HG02884 (cell line): ENCODE measurements around the gene SCAPER.
"Not testable (repeated sequence)": the region's sequence is repeated elsewhere in the genome, so short reads cannot be mapped to it uniquely, and the experiment has no call there.

Source experiments
- ATAC-seq: cut with Tn5 transposase; IDR thresholded peaks from one replicate; pipeline ENCODE4 v1.9.1; 2021; ENCODE audit warnings: mild to moderate bottlenecking, moderate library complexity; ENCODE audit not compliant: unreplicated experiment

Gene SCAPER

DNA sequence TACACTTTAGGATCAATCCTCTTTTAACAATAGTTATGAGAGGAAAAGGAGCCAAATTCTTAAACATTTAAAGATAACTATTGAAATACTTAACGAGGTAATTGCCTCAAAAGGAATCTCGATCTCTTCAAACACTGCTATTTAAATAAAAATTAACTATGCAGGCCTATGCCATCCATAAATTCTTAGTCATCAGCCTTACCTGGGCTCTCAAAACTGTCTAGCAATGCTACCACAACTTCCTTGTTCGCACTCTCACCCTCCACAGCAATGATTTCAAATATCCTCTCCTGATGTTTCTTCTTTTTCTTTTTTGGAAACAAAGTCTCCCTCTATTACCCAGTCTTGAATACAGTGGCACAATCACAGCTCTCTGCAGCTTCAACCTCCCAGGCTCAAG is 606.2 kb downstream of the SCAPER start:
- no peak for ATAC-seq

DNA sequence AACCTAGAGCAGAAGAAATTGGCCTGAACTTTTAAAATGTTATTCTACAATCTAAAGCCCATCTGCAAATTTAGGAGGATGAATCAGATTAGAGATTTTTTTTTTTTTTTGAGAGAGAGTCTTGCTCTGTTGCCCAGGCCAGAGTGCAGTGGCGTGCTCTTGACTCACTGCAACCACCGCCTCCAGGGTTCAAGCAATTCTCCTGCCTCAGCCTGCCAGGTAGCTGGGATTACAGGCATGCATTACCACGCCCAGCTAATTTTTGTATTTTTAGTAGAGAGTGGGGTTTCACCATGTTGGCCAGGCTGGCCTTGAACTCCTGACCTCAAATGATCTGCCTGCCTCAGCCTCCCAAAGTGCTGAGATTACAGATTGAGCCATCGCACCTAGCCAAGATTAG is 607.2 kb downstream of the SCAPER start:
- ATAC-seq = not testable (repeated sequence)
